ENCODE data around the gene MAST1. TPM values are rescaled to one million over a fixed set of nuclear protein-coding genes. Genes with fewer than 3 reads are reported as not detected.

The MAST1 gene
- total RNA-seq, 2 donors from 2014 or later: not detected

DNA sequence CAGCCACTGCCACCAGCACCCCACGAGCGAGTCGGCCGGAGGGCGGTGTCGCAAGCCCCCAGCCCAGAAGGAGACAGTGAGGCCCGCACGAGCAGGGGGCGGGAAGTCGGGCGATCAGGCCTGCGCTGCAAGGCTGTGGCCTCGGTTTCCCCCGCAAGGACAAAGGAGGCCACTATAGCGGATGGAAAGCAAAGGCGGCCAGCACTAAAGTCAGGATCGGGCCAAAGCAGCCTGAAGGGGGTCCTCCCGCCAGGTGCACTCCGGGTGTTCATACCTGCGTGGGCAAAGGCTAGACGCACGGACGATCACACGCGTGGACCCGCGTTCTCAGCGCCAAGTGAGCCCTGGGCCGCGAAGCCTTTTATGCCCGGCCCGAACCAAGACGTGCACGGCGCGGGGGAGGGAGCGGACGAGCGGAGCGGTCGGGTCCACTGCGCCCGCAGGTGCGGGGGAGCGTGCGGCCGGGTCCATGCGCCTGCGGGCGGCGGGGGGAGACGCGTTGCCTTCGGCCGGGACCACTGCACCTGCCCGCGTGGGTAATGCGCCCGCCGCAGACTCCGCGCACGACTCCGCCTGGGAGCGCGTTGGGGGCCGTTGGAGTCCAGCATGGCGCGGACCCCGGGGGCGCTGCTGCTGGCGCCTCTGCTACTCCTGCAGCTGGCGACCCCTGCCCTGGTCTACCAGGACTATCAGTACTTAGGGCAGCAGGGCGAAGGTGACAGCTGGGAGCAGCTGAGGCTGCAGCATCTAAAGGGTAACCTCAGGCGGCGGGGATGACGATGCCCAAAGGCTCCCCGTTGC is 36.6 kb upstream of the MAST1 start, which contains the start of the genes PRDX2 and THSD8:
Gene PRDX2 (minus strand): TSS at position 335 of the 801 bp plus-strand sequence. CDS start 539 bp downstream, outside the sequence.
Gene THSD8 (plus strand): TSS at position 604 of the 801 bp plus-strand sequence. CDS start 3 bp downstream, at position 607.
- Histone ChIP-seq H3K27ac (peak within 1 kb of the TSS; percentile 27 to 61), H3K27me3 (replicated peaks; ENCODE audit: insufficient read depth) (no peaks in the 10 kb centered on the region), H3K4me3 (peak within 1 kb of the TSS; percentile 77), H3K4me1 (ENCODE audit: control insufficient read depth in 1 of 2, low read depth in 2 of 2) (peaks cover 5 to 23% of the 10 kb centered on the region in 2 donors), H3K9me3 (no peaks in the 10 kb centered on the region), H3K36me3 (no peaks in the 10 kb centered on the region)
- TF ChIP-seq, protein P1, sequence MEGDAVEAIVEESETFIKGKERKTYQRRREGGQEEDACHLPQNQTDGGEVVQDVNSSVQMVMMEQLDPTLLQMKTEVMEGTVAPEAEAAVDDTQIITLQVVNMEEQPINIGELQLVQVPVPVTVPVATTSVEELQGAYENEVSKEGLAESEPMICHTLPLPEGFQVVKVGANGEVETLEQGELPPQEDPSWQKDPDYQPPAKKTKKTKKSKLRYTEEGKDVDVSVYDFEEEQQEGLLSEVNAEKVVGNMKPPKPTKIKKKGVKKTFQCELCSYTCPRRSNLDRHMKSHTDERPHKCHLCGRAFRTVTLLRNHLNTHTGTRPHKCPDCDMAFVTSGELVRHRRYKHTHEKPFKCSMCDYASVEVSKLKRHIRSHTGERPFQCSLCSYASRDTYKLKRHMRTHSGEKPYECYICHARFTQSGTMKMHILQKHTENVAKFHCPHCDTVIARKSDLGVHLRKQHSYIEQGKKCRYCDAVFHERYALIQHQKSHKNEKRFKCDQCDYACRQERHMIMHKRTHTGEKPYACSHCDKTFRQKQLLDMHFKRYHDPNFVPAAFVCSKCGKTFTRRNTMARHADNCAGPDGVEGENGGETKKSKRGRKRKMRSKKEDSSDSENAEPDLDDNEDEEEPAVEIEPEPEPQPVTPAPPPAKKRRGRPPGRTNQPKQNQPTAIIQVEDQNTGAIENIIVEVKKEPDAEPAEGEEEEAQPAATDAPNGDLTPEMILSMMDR (IDR thresholded peaks at IDR 0.05): no peak
- DNase-seq (ENCODE audit: low spot score) (no peak), ATAC-seq (ENCODE audit: insufficient number of reproducible peaks, low FRiP score, low read depth) (no peak)

DNA sequence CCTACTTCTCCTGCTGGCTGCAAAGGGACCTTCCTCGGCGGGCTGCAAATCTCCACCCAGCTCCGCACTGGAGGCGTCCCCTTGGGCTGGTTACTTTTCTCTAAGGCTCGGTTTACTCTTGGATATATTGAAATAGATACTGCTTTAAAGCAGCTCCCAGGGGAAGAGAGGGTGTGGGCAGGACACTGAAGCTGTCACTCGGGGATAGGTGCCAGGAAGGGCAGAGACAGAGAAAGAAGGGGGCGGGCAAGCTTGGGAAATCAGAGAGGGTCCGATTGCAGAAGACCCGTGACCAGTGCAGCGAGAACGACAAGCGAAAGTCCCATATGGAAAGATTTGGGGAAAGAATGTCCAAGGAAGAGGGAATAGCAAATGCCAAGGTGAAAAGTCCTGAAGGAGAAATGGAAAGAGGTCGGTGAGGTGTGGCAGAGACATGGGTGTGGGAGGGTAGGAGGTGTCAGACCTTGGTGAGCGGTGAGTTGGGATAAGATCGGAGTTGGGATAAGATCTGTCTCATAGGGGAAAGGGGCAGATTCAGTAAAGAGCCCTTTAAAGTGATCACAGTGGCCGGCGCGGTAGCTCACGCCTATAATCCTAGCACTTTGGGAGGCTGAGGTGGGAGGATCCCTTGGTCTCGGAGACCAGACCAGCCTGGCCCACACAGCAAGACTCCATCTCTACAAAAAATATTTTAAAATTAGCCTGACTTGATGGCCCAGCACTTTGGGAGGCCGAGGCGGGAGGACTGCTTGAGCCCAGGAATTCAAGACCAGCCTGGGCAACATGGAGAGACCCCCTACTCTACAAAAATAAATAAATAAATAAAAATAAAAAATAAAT is 35.8 kb upstream of the MAST1 start:
- H3K27me3 ChIP-seq (replicated peaks; ENCODE audit: insufficient read depth): no peaks in the 10 kb centered on the region
- peak overlapping the region; percentile 77 for H3K4me3 ChIP-seq
- H3K27ac ChIP-seq: no peak overlapping the region
- H3K9me3 ChIP-seq: no peaks in the 10 kb centered on the region
- DNase-seq (ENCODE audit: low spot score) (no peak), ATAC-seq (ENCODE audit: insufficient number of reproducible peaks, low FRiP score, low read depth) (no peak)
- TF ChIP-seq, protein P1 (IDR thresholded peaks at IDR 0.05): no peak
- no peaks in the 10 kb centered on the region for H3K36me3 ChIP-seq
- H3K4me1 ChIP-seq (ENCODE audit: control insufficient read depth in 1 of 2, low read depth in 2 of 2): peaks cover 11 to 30% of the 10 kb centered on the region in 2 donors

DNA sequence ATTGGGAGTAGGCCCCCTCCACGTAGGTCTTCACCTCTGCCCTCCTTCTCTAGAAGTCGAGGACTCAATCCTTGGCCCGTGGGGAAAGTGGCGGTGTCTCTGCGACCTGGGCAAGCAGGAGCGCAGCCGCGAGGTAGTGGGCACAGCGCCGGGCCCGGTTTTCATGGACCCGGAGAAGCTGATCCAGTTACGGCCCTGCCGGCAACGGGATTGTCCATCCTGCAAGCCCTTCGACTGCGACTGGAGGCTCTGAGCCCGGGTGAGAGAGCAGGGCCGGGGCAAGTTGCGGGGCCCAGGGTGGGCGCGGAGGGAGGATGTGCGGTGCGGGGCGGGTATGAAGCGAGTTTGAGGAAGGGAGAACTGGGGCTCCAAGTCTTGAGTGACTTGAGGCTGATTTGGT is 34.3 kb upstream of the MAST1 start:
- no peaks in the 10 kb centered on the region for H3K27me3 ChIP-seq (replicated peaks; ENCODE audit: insufficient read depth)
- no peak overlapping the region for H3K4me3 ChIP-seq
- H3K4me1 ChIP-seq (ENCODE audit: control insufficient read depth in 1 of 2, low read depth in 2 of 2): peaks cover 11 to 30% of the 10 kb centered on the region in 2 donors
- ATAC-seq (ENCODE audit: insufficient number of reproducible peaks, low FRiP score, low read depth) (no peak), DNase-seq (ENCODE audit: low spot score) (no peak)
- H3K27ac ChIP-seq: no peak overlapping the region
- H3K9me3 ChIP-seq: no peaks in the 10 kb centered on the region
- TF ChIP-seq, protein P1 (IDR thresholded peaks at IDR 0.05): no peak
- H3K36me3 ChIP-seq: no peaks in the 10 kb centered on the region

DNA sequence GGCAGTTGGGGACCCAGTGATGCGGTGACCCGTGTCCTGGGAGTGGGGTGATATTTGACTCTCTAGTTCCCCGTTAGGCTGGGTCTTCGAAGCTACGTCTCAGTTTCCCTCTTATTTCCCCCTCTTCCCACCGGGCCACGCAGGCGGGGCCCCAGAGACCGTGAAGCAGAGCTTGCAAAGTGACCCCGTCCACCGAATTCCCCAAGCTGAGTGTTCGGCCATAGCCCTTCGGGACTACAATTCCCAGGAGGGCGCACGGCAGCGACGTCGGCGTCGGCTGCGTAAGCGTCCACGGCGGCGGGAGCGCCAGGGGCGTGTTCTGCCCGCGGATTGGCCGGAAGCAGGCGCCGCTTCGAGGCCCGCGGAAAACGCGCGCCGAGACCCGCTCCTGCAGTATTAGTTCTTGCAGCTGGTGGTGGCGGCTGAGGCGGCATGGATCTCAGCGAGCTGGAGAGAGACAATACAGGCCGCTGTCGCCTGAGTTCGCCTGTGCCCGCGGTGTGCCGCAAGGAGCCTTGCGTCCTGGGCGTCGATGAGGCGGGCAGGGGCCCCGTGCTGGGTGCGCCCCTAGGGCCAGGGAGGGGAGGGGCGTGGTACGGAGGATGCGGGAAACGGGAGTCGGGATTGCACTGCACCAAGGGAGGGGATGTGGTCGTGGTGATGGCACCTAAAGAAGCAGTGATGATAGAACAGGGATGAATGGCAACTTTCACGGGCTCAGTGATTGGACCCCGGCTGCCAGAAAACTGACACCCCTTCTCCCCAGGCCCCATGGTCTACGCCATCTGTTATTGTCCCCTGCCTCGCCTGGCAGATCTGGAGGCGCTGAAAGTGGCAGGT is 31.9 kb upstream of the MAST1 start, which contains the start of gene RNASEH2A:
Gene RNASEH2A (plus strand): TSS at position 343 of the 840 bp plus-strand sequence. CDS start 90 bp downstream, at position 433.
- Histone ChIP-seq H3K27me3 (replicated peaks; ENCODE audit: insufficient read depth) (no peaks in the 10 kb centered on the region), H3K9me3 (no peaks in the 10 kb centered on the region), H3K27ac (peak within 1 kb of the TSS in 1 of 2 donors; percentile 16), H3K36me3 (no peaks in the 10 kb centered on the region), H3K4me1 (ENCODE audit: control insufficient read depth in 1 of 2, low read depth in 2 of 2) (peaks cover 6 to 17% of the 10 kb centered on the region in 2 donors), H3K4me3 (peak within 1 kb of the TSS; percentile 75)
- ATAC-seq (ENCODE audit: insufficient number of reproducible peaks, low FRiP score, low read depth) (peak; percentile 68), DNase-seq (ENCODE audit: low spot score) (no peak)
- TF ChIP-seq, protein P1 (IDR thresholded peaks at IDR 0.05): no peak
